Glutamatergic neuron (in vitro differentiated cells): ENCODE data around the gene KRT38. TPM values are rescaled to one million over a fixed set of nuclear protein-coding genes. Genes with fewer than 3 reads are reported as not detected.

Experiments
- DNase-seq: peaks from one replicate; pipeline ENCODE4 v3.0.0; 2022
- H3K27ac Mint-ChIP-seq: one replicate; pipeline ENCODE4 v1.8.0; 2020; ENCODE audit warnings: mild to moderate bottlenecking, mixed read lengths, inconsistent platforms; ENCODE audit not compliant: unreplicated experiment
- H3K27me3 Mint-ChIP-seq: one replicate; pipeline ENCODE4 v1.8.0; 2020; ENCODE audit warnings: mild to moderate bottlenecking, moderate library complexity, mixed read lengths, inconsistent platforms; ENCODE audit not compliant: unreplicated experiment
- H3K36me3 Mint-ChIP-seq: one replicate; pipeline ENCODE4 v1.8.0; 2020; ENCODE audit warnings: mild to moderate bottlenecking, mixed read lengths, inconsistent platforms; ENCODE audit not compliant: unreplicated experiment
- H3K4me1 Mint-ChIP-seq: one replicate; pipeline ENCODE4 v1.8.0; 2020; ENCODE audit warnings: mild to moderate bottlenecking, low read depth, mixed read lengths, inconsistent platforms; ENCODE audit not compliant: unreplicated experiment
- H3K4me3 Mint-ChIP-seq: one replicate; pipeline ENCODE4 v1.8.0; 2020; ENCODE audit warnings: mild to moderate bottlenecking, mixed read lengths, inconsistent platforms; ENCODE audit not compliant: unreplicated experiment
- H3K9me3 Mint-ChIP-seq: one replicate; pipeline ENCODE4 v1.8.0; 2020; ENCODE audit warnings: mild to moderate bottlenecking, moderate library complexity, mixed read lengths, inconsistent platforms; ENCODE audit not compliant: unreplicated experiment
- CTCF ChIP-seq: fragments of 200-600 bp; sonication (generic); IDR thresholded peaks from one replicate; pipeline ENCODE4 v1.5.0; 2021; ENCODE audit not compliant: partially characterized antibody, unreplicated experiment
- total RNA-seq: library from RNA; stranded (reverse); fragmentation: NEBNext Ultra II Directional; extraction: Animal tissue kit (Norgen Biotek cat#: 25700); gene quantifications from one replicate; pipeline ENCODE4 v1.2.1, GENCODE V29; 2021; ENCODE audit not compliant: unreplicated experiment

The KRT38 gene
- total RNA-seq, 1 donor from 2014 or later = not detected

- H3K36me3 Mint-ChIP-seq = no peaks in the 10 kb centered on the region
- H3K4me3 Mint-ChIP-seq = no peak overlapping the region
- TF ChIP-seq CTCF = no peak
- no peak overlapping the region for H3K27ac Mint-ChIP-seq
- DNase-seq = no peak
- no peaks in the 10 kb centered on the region for H3K4me1 Mint-ChIP-seq
- H3K9me3 Mint-ChIP-seq = no peaks in the 10 kb centered on the region
- peaks cover 3% of the 10 kb centered on the region for H3K27me3 Mint-ChIP-seq
Measured at GRCh38 chr17:41455236-41455635, 14.5 kb upstream of the KRT38 start.

GRCh38 chr17:41453066-41453465, 12.3 kb upstream of the KRT38 start:
- H3K4me3 Mint-ChIP-seq = no peak overlapping the region
- DNase-seq = no peak
- TF ChIP-seq CTCF = no peak
- H3K36me3 Mint-ChIP-seq = no peaks in the 10 kb centered on the region
- no peak overlapping the region for H3K27ac Mint-ChIP-seq
- H3K9me3 Mint-ChIP-seq = no peaks in the 10 kb centered on the region
- H3K27me3 Mint-ChIP-seq = peaks cover 3% of the 10 kb centered on the region
- no peaks in the 10 kb centered on the region for H3K4me1 Mint-ChIP-seq

- no peak overlapping the region for H3K27ac Mint-ChIP-seq
- H3K4me3 Mint-ChIP-seq = no peak overlapping the region
- no peak for DNase-seq
- peaks cover 3% of the 10 kb centered on the region for H3K27me3 Mint-ChIP-seq
- no peaks in the 10 kb centered on the region for H3K9me3 Mint-ChIP-seq
- no peaks in the 10 kb centered on the region for H3K36me3 Mint-ChIP-seq
- H3K4me1 Mint-ChIP-seq = no peaks in the 10 kb centered on the region
- TF ChIP-seq CTCF = no peak
Measured at GRCh38 chr17:41452281-41452680, 11.5 kb upstream of the KRT38 start.

GRCh38 chr17:41451154-41451728, 10.5 kb upstream of the KRT38 start:
- no peaks in the 10 kb centered on the region for H3K36me3 Mint-ChIP-seq
- no peaks in the 10 kb centered on the region for H3K9me3 Mint-ChIP-seq
- H3K4me3 Mint-ChIP-seq = no peak overlapping the region
- no peak overlapping the region for H3K27ac Mint-ChIP-seq
- DNase-seq = no peak
- H3K27me3 Mint-ChIP-seq = peaks cover 3% of the 10 kb centered on the region
- no peak for TF ChIP-seq CTCF
- H3K4me1 Mint-ChIP-seq = no peaks in the 10 kb centered on the region

- no peak for TF ChIP-seq CTCF
- DNase-seq = no peak
- Mint-ChIP-seq H3K27me3 (peaks cover 3% of the 10 kb centered on the region), H3K27ac (no peak overlapping the region), H3K36me3 (no peaks in the 10 kb centered on the region), H3K9me3 (no peaks in the 10 kb centered on the region), H3K4me1 (no peaks in the 10 kb centered on the region), H3K4me3 (no peak overlapping the region)
Measured at GRCh38 chr17:41449008-41449407, 8.2 kb upstream of the KRT38 start.
